Stimulated activated CD4-positive, alpha-beta T cell treated with anti-CD3 and anti-CD28 coated beads, Interleukin-12 subunit alpha, Interleukin-12 subunit beta, amount 100 ng/mL, for 24 hours (primary cell): ENCODE data around the gene KLHL17.
A peak's percentile ranks its signal among the peaks of the same experiment; 100 is the strongest.

Experiments used
- DNase-seq, 2 experiments: peaks; one replicate each; pipeline ENCODE4 v3.0.0-alpha.2; 2020; ENCODE audit warnings: low read depth in 2 of 2

The KLHL17 gene

GRCh38 chr1:923131-923990, 37.0 kb upstream of the KLHL17 start, which contains the start of gene SAMD11:
Gene SAMD11 (plus strand): TSS chr1:923923. CDS start chr1:924432, 509 bp downstream.
- peak in 1 of 2 experiments; percentile 47 for DNase-seq

- no peak for DNase-seq
These were observed 36.3 kb upstream of the KLHL17 start for GRCh38 chr1:923991-924655.

- no peak for DNase-seq
These were observed 35.5 kb upstream of the KLHL17 start for GRCh38 chr1:924656-925560.

- no peak for DNase-seq
These were observed 34.6 kb upstream of the KLHL17 start for GRCh38 chr1:925561-926421.

- DNase-seq: no peak
These were observed 33.1 kb upstream of the KLHL17 start for GRCh38 chr1:927234-927633.

- DNase-seq: no peak
These were observed 32.6 kb upstream of the KLHL17 start for GRCh38 chr1:927748-928147.

GRCh38 chr1:928825-929661, 31.3 kb upstream of the KLHL17 start:
- DNase-seq: no peak

- no peak for DNase-seq
These were observed 30.4 kb upstream of the KLHL17 start for GRCh38 chr1:929712-930632.

- no peak for DNase-seq
These were observed 29.7 kb upstream of the KLHL17 start for GRCh38 chr1:930633-931138.

- DNase-seq: no peak
These were observed 28.8 kb upstream of the KLHL17 start for GRCh38 chr1:931380-932172.

- no peak for DNase-seq
These were observed 28.2 kb upstream of the KLHL17 start for GRCh38 chr1:932173-932510.

- no peak for DNase-seq
These were observed 27.4 kb upstream of the KLHL17 start for GRCh38 chr1:932776-933602.

GRCh38 chr1:933603-933940, 26.8 kb upstream of the KLHL17 start:
- no peak for DNase-seq

GRCh38 chr1:934991-935750, 25.2 kb upstream of the KLHL17 start:
- DNase-seq: no peak

- no peak for DNase-seq
These were observed 24.6 kb upstream of the KLHL17 start for GRCh38 chr1:935751-936231.
